Adrenal gland (tissue), 12 donors: Measurements from ENCODE around the gene MINDY3. TPM values are rescaled to one million over a fixed set of nuclear protein-coding genes. Genes with fewer than 3 reads are reported as not detected.

Source experiments
- DNase-seq, 7 donors: peaks; one replicate each; pipeline ENCODE4 v3.0.0-alpha.2; 2019 to 2020
- H3K27ac ChIP-seq, 5 donors: fragments of 200-600 bp; sonication (generic) in 4 of 5; 1 replicate in 3 of 5; 2 replicates in 2 of 5; pipeline versions ENCODE4 v1.5.1 to v1.8.0; 2016 to 2020; ENCODE audit warnings: mild to moderate bottlenecking in 1 of 5
- H3K27me3 ChIP-seq: fragments of 200-600 bp; 2 replicates; pipeline ENCODE4 v1.8.0; 2021
- H3K36me3 ChIP-seq, 2 donors: fragments of 200-600 bp; replicated peaks in 1 of 2; 1 replicate in 1 of 2; 2 replicates in 1 of 2; pipeline versions ENCODE4 v1.5.1 to v1.8.0; 2018 to 2022
- H3K4me1 ChIP-seq, 2 donors: fragments of 200-600 bp; replicated peaks in 1 of 2; 1 replicate in 1 of 2; 2 replicates in 1 of 2; pipeline versions ENCODE4 v1.5.1 to v1.8.0; 2018 to 2021
- H3K4me3 ChIP-seq, 4 donors: fragments of 200-600 bp; sonication (generic) in 3 of 4; one replicate each; pipeline ENCODE4 v1.5.1; 2016 to 2018
- H3K9me3 ChIP-seq, 3 donors: fragments of 200-600 bp; sonication (generic) in 1 of 3; replicated peaks in 1 of 3; 1 replicate in 2 of 3; 2 replicates in 1 of 3; pipeline versions ENCODE4 v1.5.1 to v1.8.0; 2016 to 2021
- CTCF ChIP-seq, 6 experiments: fragments of 450-650 bp in 4 of 6; fragments of 200-600 bp in 2 of 6; sonication (generic) in 1 of 6; IDR thresholded peaks; 1 replicate in 5 of 6; 2 replicates in 1 of 6; pipeline versions ENCODE4 v1.5.1 to v1.8.0; 2016 to 2021; ENCODE audit warnings: antibody characterized with exemption in 6 of 6, mild to moderate bottlenecking in 2 of 6, moderate library complexity in 1 of 6
- POLR2A ChIP-seq, 2 donors: fragments of 450-650 bp; IDR thresholded peaks; one replicate each; pipeline ENCODE4 v1.6.1; 2017; ENCODE audit warnings: antibody characterized with exemption in 2 of 2, mild to moderate bottlenecking in 2 of 2, moderate library complexity in 1 of 2
- WGBS, 4 donors: extraction: QIAGEN DNeasy Blood & Tissue Kit in 2 of 4; methylation state at CpG; one replicate each; pipeline versions ENCODE4 v1.1.5 to v1.1.7; 2013 to 2017; 5-methylcytosine and 5-hydroxymethylcytosine counted together
- intact Hi-C, 2 donors: fragments of 100-400 bp; cut with DNase I; formaldehyde crosslinking; loops; one replicate each; pipeline versions ENCODE4 v1.14.1 to v1.15.0; 2022 to 2023
- polyA plus RNA-seq, 3 donors: library from polyadenylated mRNA; stranded (reverse); fragments of 200-250 nt in 2 of 3; fragments of 350-450 nt in 1 of 3; fragmentation: Illumina TruSeq in 1 of 3; extraction: RNeasy Lipid Tissue Mini Kit (QIAGEN cat#74804) in 1 of 3; gene quantifications; one replicate each; pipeline ENCODE4 v1.2.3, GENCODE V29; 2013 to 2014
- total RNA-seq, 9 donors: library from RNA; depleted of rRNA in 4 of 9; stranded (reverse); fragments of >200 nt in 4 of 9; fragments of 120-200 nt in 1 of 9; fragmentation: NEBNext Ultra II Directional in 1 of 9; extraction: Animal tissue kit (Norgen Biotek cat#: 25700) in 1 of 9; gene quantifications; one replicate each; pipeline versions ENCODE4 v1.1.0 to v1.2.4, GENCODE V29; 2013 to 2023
- donor health status: healthy with polysubstance abuse.
- donor health status: Bipolar disorder and iron deficiency.
- donor health status: DM: yes; HTN: yes; CAD: no.
- donor health status: DM: no; HTN: no; CAD: no.
- donor health status: DM: no; HTN: no; CAD: no.
- donor health status: DM: yes; HTN: yes; CAD: no.

MINDY3 gene
- total and polyA plus RNA-seq, 12 donors: 16.7 to 40.3 (median 32.2) TPM

GRCh38 chr10:15792777-15793176, 67.5 kb downstream of the MINDY3 start:
- no peak for DNase-seq
- intact Hi-C loops: no loop called here
- Histone ChIP-seq H3K27ac (peak overlapping the region in 1 of 5 donors; percentile 81), H3K9me3 (no peaks in the 10 kb centered on the region), H3K4me3 (no peak overlapping the region), H3K4me1 (peaks cover 14 to 39% of the 10 kb centered on the region in 2 donors), H3K36me3 (no peaks in the 10 kb centered on the region), H3K27me3 (no peaks in the 10 kb centered on the region)
- 91 to 98% (median 95%) methylated on average over 4 of the region's 4 CpGs for WGBS, 4 donors
- TF ChIP-seq CTCF (IDR thresholded peaks at IDR 0.05) (no peak), POLR2A (IDR thresholded peaks at IDR 0.05) (no peak)

- TF ChIP-seq POLR2A (IDR thresholded peaks at IDR 0.05) (no peak), CTCF (IDR thresholded peaks at IDR 0.05) (no peak)
- Histone ChIP-seq H3K27ac (peak overlapping the region in 4 of 5 donors; percentile 13 to 81 (median 28)), H3K36me3 (no peaks in the 10 kb centered on the region), H3K4me3 (no peak overlapping the region), H3K9me3 (no peaks in the 10 kb centered on the region), H3K4me1 (peaks cover 14 to 39% of the 10 kb centered on the region in 2 donors), H3K27me3 (no peaks in the 10 kb centered on the region)
- 42 to 52% (median 48%) methylated on average over 2 of the region's 2 CpGs for WGBS, 4 donors
- intact Hi-C loops: no loop called here
- peak in 5 of 7 donors; percentile 34 to 57 (median 50) for DNase-seq
Observed at GRCh38 chr10:15791816-15792524, 68.3 kb downstream of the MINDY3 start.

GRCh38 chr10:15789793-15790525, 70.3 kb downstream of the MINDY3 start:
- H3K4me3 ChIP-seq: no peak overlapping the region
- H3K36me3 ChIP-seq: peaks cover 0 to 7% of the 10 kb centered on the region in 2 donors
- peak overlapping the region in 4 of 5 donors; percentile 17 to 81 (median 54) for H3K27ac ChIP-seq
- H3K27me3 ChIP-seq: no peaks in the 10 kb centered on the region
- no peak for TF ChIP-seq CTCF (IDR thresholded peaks at IDR 0.05)
- TF ChIP-seq POLR2A (IDR thresholded peaks at IDR 0.05): no peak
- WGBS, 4 donors: 39 to 47% (median 45%) methylated on average over 1 of the region's 1 CpG
- DNase-seq: peak in 4 of 7 donors; percentile 20 to 35 (median 30)
- H3K4me1 ChIP-seq: peaks cover 14 to 39% of the 10 kb centered on the region in 2 donors
- H3K9me3 ChIP-seq: no peaks in the 10 kb centered on the region
- intact Hi-C loops: no loop called here

- Histone ChIP-seq H3K9me3 (no peaks in the 10 kb centered on the region), H3K36me3 (peaks cover 0 to 7% of the 10 kb centered on the region in 2 donors), H3K27me3 (no peaks in the 10 kb centered on the region), H3K27ac (no peak overlapping the region), H3K4me1 (peaks cover 11 to 30% of the 10 kb centered on the region in 2 donors), H3K4me3 (no peak overlapping the region)
- no peak for DNase-seq
- TF ChIP-seq POLR2A (IDR thresholded peaks at IDR 0.05) (no peak), CTCF (IDR thresholded peaks at IDR 0.05) (no peak)
- intact Hi-C loops: no loop called here
- 90 to 98% (median 97%) methylated on average over 5 of the region's 5 CpGs for WGBS, 4 donors
Observed at GRCh38 chr10:15787426-15787825, 72.9 kb downstream of the MINDY3 start.
